Measurements from ENCODE around the gene RECK.
"Not testable (repeated sequence)": the region's sequence is repeated elsewhere in the genome, so short reads cannot be mapped to it uniquely, and the experiment has no call there.

Gene RECK

GRCh38 chr9:36036780-36037548, at the start of gene RECK:
RECK (plus strand) TSS chr9:36036913; CDS start chr9:36036999, 86 bp downstream.
- peak within 1 kb of the TSS; percentile 91 for H3K4me3 Mint-ChIP-seq
- H3K9me3 Mint-ChIP-seq, result no peaks in the 10 kb centered on the region
- H3K27me3 Mint-ChIP-seq, result no peaks in the 10 kb centered on the region
- H3K4me1 Mint-ChIP-seq, result peaks cover 26% of the 10 kb centered on the region
- peak; percentile 95 for ATAC-seq
- peak within 1 kb of the TSS; percentile 47 for H3K27ac Mint-ChIP-seq
- no peaks in the 10 kb centered on the region for H3K36me3 Mint-ChIP-seq

- ATAC-seq, result no peak
- Mint-ChIP-seq H3K4me3 (no peak overlapping the region), H3K36me3 (no peaks in the 10 kb centered on the region), H3K9me3 (no peaks in the 10 kb centered on the region), H3K27me3 (peaks cover 78% of the 10 kb centered on the region), H3K27ac (no peak overlapping the region), H3K4me1 (no peaks in the 10 kb centered on the region)
Measured at GRCh38 chr9:35990155-35990554, 46.6 kb upstream of the RECK start.

DNA sequence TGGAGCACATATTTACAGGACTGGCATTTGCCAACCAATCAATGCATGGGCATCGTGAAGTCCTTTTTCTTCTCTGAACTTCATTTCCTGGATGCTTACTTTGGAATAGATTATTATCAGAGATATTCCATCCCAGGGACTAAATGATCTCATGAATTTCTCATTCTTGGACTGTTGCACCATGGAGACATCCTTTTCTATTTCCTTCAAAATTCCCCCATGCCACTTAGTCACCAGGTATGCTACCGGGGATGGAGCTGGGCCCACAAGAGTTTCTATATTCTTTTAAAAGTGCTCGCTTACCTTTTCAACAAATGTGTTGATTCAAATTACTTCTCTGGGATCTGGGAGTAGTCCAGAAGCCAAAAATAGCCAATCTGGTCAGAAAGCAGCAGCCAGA, 43.6 kb upstream of the RECK start:
- not testable (repeated sequence) for H3K4me3 Mint-ChIP-seq, H3K4me1 Mint-ChIP-seq, H3K27ac Mint-ChIP-seq, ATAC-seq, H3K36me3 Mint-ChIP-seq, H3K9me3 Mint-ChIP-seq
- H3K27me3 Mint-ChIP-seq, result peaks cover 71% of the 10 kb centered on the region

DNA sequence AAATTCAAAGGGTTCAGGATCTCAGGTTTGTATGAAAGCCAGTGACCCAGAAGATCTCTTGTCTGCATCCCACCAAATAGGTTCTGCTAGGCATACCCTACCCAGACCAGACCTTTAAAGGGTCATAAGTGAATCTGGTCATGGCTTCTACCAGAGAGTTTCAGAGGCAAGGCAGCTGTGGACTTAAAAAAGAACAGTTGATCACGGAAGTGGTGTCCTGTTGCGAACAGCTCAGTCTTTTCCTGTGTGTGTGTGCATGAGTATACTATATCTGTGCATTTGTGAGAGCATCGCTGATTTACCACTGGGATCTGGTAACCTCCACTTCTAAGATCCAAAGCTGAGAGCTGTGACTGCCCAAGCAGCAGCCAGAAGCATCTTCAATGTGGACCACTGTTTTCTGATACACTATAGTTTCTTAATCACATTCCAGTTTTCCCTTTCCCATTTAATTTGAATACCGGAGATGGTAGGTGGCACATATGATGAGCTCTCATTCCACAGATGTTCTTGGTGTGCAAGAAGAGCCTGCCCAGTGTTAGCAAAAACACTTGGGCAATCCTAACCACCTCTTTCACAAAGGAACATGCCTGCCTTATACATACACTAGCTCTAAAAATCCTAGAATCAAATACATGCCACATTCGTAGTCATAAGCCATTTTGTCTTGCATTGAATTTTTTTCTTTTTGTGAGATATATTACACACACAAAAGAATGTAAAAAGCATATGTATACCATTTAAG, 42.6 kb upstream of the RECK start:
- Mint-ChIP-seq H3K4me1 (no peaks in the 10 kb centered on the region), H3K27ac (no peak overlapping the region), H3K9me3 (peaks cover 3% of the 10 kb centered on the region), H3K36me3 (no peaks in the 10 kb centered on the region), H3K4me3 (no peak overlapping the region), H3K27me3 (peaks cover 71% of the 10 kb centered on the region)
- no peak for ATAC-seq

DNA sequence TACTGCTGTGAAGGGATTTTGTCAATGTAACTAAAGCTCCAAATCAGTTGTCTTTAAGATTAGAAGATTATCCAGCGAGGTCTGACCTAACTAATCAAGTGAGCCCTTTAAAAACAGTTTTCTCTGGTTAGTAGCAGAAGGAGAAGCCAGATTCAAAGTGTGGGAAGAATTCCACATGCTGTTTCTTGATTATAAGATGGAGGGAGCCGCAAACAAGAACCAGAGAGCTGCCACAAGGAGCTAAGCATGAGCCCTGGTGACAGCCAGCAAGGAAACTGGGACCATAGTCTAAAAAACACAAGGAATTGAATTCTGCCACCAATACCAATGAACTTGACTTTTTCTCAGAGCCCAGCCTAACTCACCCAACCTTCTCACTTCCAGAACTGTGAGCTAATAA, 41.8 kb upstream of the RECK start:
- H3K27me3 Mint-ChIP-seq, result peaks cover 70% of the 10 kb centered on the region
- no peaks in the 10 kb centered on the region for H3K36me3 Mint-ChIP-seq

GRCh38 chr9:35996358-35996970, 40.2 kb upstream of the RECK start:
- peaks cover 3% of the 10 kb centered on the region for H3K9me3 Mint-ChIP-seq
- peaks cover 70% of the 10 kb centered on the region for H3K27me3 Mint-ChIP-seq
- no peaks in the 10 kb centered on the region for H3K36me3 Mint-ChIP-seq
- no peak for ATAC-seq
- H3K4me3 Mint-ChIP-seq, result no peak overlapping the region
- H3K4me1 Mint-ChIP-seq, result no peaks in the 10 kb centered on the region
- no peak overlapping the region for H3K27ac Mint-ChIP-seq

More for the DNA sequence above, 41.8 kb upstream of the RECK start:
- Mint-ChIP-seq H3K4me1 (no peaks in the 10 kb centered on the region), H3K4me3 (no peak overlapping the region), H3K27ac (no peak overlapping the region), H3K9me3 (peaks cover 3% of the 10 kb centered on the region)
- no peak for ATAC-seq

DNA sequence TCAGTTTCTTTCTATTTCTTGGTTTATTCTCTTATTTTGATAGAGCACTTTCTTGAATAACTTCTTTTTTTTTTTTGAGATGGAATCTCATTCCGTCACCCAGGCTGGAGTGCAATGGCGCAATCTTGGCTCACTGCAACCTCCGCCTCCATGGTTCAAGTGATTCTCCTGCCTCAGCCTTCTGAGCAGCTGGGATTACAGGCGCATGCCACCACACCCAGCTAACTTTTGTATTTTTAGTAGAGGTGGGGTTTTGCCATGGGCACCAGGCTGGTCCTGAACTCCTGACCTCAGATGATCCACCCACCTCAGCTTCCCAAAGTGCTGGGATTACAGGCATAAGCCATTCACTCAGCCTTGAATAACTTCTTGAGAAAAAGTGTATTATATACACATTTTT, 39.7 kb upstream of the RECK start:
- peaks cover 67% of the 10 kb centered on the region for H3K27me3 Mint-ChIP-seq
- not testable (repeated sequence) for H3K4me1 Mint-ChIP-seq, H3K36me3 Mint-ChIP-seq, H3K27ac Mint-ChIP-seq, ATAC-seq, H3K9me3 Mint-ChIP-seq, H3K4me3 Mint-ChIP-seq

DNA sequence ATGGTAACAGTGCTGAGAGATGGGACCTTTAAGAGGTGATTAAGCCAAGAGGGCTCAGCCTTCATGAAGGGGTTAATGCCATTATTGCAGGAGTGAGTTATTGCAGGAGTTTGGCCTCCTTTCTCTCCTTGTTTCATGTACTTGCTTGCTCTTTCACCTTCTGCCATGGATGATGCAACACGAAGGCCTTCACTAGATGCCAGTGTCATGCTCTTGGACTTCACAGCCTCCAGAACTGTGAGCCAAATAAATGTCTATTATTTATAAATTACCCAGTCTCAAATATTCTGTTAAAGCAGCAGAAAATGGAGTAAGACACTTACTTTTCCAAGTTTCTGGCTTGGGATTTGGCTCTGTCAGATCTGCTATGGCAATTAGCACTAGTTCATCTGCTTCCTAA, 38.4 kb upstream of the RECK start:
- Mint-ChIP-seq H3K27me3 (peaks cover 71% of the 10 kb centered on the region), H3K27ac (no peak overlapping the region), H3K4me1 (no peaks in the 10 kb centered on the region), H3K4me3 (no peak overlapping the region), H3K36me3 (no peaks in the 10 kb centered on the region), H3K9me3 (peaks cover 3% of the 10 kb centered on the region)
- no peak for ATAC-seq

DNA sequence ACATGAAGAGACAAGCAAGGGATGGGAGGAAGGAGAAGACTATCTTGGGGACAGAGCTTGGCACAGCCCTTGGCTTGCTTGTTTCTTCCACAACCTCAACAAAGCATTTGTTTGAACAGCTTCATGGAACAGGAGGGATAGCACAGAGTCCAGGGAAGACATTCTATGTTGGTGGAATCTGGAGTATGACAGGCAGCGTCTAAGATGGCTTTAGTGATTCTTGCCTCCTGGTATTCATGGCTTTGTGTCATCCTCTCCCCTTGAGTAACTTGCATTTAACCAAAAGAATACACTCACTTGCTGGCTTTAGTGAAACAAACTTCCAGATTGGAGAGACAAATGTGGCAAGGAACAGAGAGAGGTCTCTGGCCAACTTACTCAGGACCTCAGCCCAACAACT, 30.8 kb upstream of the RECK start:
- H3K9me3 Mint-ChIP-seq, result peaks cover 7% of the 10 kb centered on the region
- H3K36me3 Mint-ChIP-seq, result peaks cover 7% of the 10 kb centered on the region
- ATAC-seq, result no peak
- H3K27ac Mint-ChIP-seq, result no peak overlapping the region
- peaks cover 28% of the 10 kb centered on the region for H3K4me1 Mint-ChIP-seq
- H3K27me3 Mint-ChIP-seq, result peaks cover 41% of the 10 kb centered on the region
- H3K4me3 Mint-ChIP-seq, result no peak overlapping the region

- H3K36me3 Mint-ChIP-seq, result peaks cover 7% of the 10 kb centered on the region
- H3K9me3 Mint-ChIP-seq, result peaks cover 7% of the 10 kb centered on the region
- H3K4me1 Mint-ChIP-seq, result peaks cover 28% of the 10 kb centered on the region
- H3K27ac Mint-ChIP-seq, result peak overlapping the region; percentile 25
- peaks cover 33% of the 10 kb centered on the region for H3K27me3 Mint-ChIP-seq
- H3K4me3 Mint-ChIP-seq, result no peak overlapping the region
- no peak for ATAC-seq
Measured at GRCh38 chr9:36006549-36007315, 30.0 kb upstream of the RECK start.

DNA sequence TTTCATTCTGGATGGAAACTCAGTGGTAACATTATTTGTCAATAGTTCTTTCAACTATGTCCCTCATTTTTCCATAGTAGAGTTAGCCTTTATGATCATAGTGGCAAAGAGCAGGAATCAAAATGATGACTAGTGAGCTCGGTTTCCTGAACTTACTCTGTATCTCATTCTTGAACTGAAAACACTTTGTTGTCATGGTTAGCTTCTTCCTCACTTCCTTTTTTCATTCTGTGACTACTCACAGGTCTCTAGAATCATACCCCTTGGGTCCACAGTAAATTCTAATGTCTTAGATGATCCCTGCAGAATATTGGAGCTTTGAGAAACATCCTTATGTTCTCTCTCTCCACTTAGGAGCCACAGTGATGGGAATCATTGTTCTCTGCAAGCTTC, 29.4 kb upstream of the RECK start:
- Mint-ChIP-seq H3K36me3 (peaks cover 7% of the 10 kb centered on the region), H3K27ac (peak overlapping the region; percentile 25), H3K27me3 (peaks cover 31% of the 10 kb centered on the region), H3K4me3 (no peak overlapping the region), H3K9me3 (peaks cover 7% of the 10 kb centered on the region), H3K4me1 (peaks cover 28% of the 10 kb centered on the region)
- ATAC-seq, result peak; percentile 77

DNA sequence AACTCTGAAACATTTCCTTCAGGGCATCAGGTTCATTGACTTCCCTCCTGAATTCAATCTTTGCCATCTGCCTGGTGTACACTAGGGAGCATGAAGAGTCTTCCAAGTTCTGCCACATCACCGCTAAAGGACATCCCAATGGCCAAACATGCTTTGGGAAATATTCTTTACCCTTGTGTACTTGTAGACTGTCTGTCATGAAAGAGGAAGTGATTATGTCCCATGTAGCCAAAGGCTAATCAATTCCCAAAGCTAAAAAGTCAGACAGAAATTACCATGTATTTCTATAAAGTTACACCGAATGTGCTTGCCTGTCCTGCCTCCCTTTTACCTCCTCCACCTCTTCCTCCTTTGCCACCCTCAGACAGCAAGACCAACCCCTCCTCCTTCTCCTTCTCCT, 28.9 kb upstream of the RECK start:
- no peak overlapping the region for H3K27ac Mint-ChIP-seq

GRCh38 chr9:36008774-36009300, 27.9 kb upstream of the RECK start:
- Mint-ChIP-seq H3K27ac (no peak overlapping the region), H3K36me3 (peaks cover 7% of the 10 kb centered on the region), H3K4me1 (peaks cover 28% of the 10 kb centered on the region), H3K27me3 (peaks cover 25% of the 10 kb centered on the region), H3K9me3 (peaks cover 7% of the 10 kb centered on the region), H3K4me3 (no peak overlapping the region)
- peak; percentile 70 for ATAC-seq

More for the DNA sequence above, 28.9 kb upstream of the RECK start:
- H3K4me3 Mint-ChIP-seq, result no peak overlapping the region
- peaks cover 7% of the 10 kb centered on the region for H3K9me3 Mint-ChIP-seq
- H3K27me3 Mint-ChIP-seq, result peaks cover 28% of the 10 kb centered on the region
- no peak for ATAC-seq
- peaks cover 7% of the 10 kb centered on the region for H3K36me3 Mint-ChIP-seq
- H3K4me1 Mint-ChIP-seq, result peaks cover 28% of the 10 kb centered on the region

- ATAC-seq, result no peak
- peaks cover 17% of the 10 kb centered on the region for H3K27me3 Mint-ChIP-seq
- H3K4me3 Mint-ChIP-seq, result no peak overlapping the region
- H3K4me1 Mint-ChIP-seq, result peaks cover 27% of the 10 kb centered on the region
- H3K36me3 Mint-ChIP-seq, result no peaks in the 10 kb centered on the region
- H3K27ac Mint-ChIP-seq, result no peak overlapping the region
- H3K9me3 Mint-ChIP-seq, result no peaks in the 10 kb centered on the region
Measured at GRCh38 chr9:36011379-36011778, 25.3 kb upstream of the RECK start.

DNA sequence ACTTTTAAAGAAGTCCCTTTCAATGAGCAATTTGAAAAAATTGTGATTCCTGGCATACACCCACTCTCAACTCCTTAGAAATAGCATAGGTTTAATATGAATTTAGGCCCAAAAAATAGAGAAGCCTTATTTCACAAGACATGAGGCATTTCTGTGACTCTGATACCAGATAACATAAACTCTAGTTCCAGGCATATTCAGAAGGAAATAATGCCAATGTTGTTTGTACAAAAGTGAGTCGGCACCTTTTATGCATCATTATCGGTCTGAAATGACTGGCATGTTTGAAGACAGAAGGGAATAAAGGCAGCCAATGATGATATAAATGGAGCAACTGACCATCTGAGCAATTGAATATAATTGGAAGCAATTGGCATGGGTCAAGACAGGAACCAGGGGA, 19.4 kb upstream of the RECK start:
- no peak overlapping the region for H3K4me3 Mint-ChIP-seq
- H3K9me3 Mint-ChIP-seq, result no peaks in the 10 kb centered on the region

More for the DNA sequence above, 19.4 kb upstream of the RECK start:
- Mint-ChIP-seq H3K4me1 (no peaks in the 10 kb centered on the region), H3K27me3 (peaks cover 9% of the 10 kb centered on the region), H3K27ac (no peak overlapping the region), H3K36me3 (no peaks in the 10 kb centered on the region)
- ATAC-seq, result no peak
